ENCODE results near the gene CCL8.

- TF ChIP-seq GATA3 (IDR thresholded peaks at IDR 0.05; ENCODE audit: low read depth, low read length) (no peak), GATA2 (IDR thresholded peaks at IDR 0.05; ENCODE audit: low read depth, low read length) (no peak)
Observed at GRCh38 chr17:34337701-34338100, 18.5 kb downstream of the CCL8 start.
